ENCODE data around the gene PLXNA4.

PLXNA4 gene

GRCh38 chr7:132263151-132263550 lies 313.1 kb downstream of the PLXNA4 start:
- no peak for TF ChIP-seq CTCF (IDR thresholded peaks at IDR 0.05; ENCODE audit: control extremely low read depth, extremely low read depth, low read depth, missing control alignments)
- ChIA-PET POLR2A (no interaction called here), CTCF (interaction anchor here (1.3 kb wide), 2 partner anchors 9 to 12 kb away, joined by 4 to 5 read pairs; no protein-coding TSS in a partner anchor)
- DNase-seq (ENCODE audit: extremely low spot score) = no peak

- POLR2A ChIA-PET = no interaction called here
- CTCF ChIA-PET = no interaction called here
- no peak for DNase-seq (ENCODE audit: extremely low spot score)
- TF ChIP-seq CTCF (IDR thresholded peaks at IDR 0.05; ENCODE audit: control extremely low read depth, extremely low read depth, low read depth, missing control alignments) = no peak
Measured at GRCh38 chr7:132262160-132262470, 314.2 kb downstream of the PLXNA4 start.

GRCh38 chr7:132261327-132262159 lies 314.7 kb downstream of the PLXNA4 start:
- ChIA-PET POLR2A (no interaction called here), CTCF (no interaction called here)
- no peak for DNase-seq (ENCODE audit: extremely low spot score)
- no peak for TF ChIP-seq CTCF (IDR thresholded peaks at IDR 0.05; ENCODE audit: control extremely low read depth, extremely low read depth, low read depth, missing control alignments)

- no peak for DNase-seq (ENCODE audit: extremely low spot score)
- no peak for TF ChIP-seq CTCF (IDR thresholded peaks at IDR 0.05; ENCODE audit: control extremely low read depth, extremely low read depth, low read depth, missing control alignments)
- ChIA-PET CTCF (interaction anchor here (1.2 to 1.3 kb wide), 2 partner anchors 9 to 10 kb away, joined by 3 read pairs; no protein-coding TSS in a partner anchor), POLR2A (no interaction called here)
Measured at GRCh38 chr7:132258231-132258630, 318.0 kb downstream of the PLXNA4 start.

GRCh38 chr7:132257253-132257652 lies 319.0 kb downstream of the PLXNA4 start:
- POLR2A ChIA-PET = no interaction called here
- no peak for TF ChIP-seq CTCF (IDR thresholded peaks at IDR 0.05; ENCODE audit: control extremely low read depth, extremely low read depth, low read depth, missing control alignments)
- no peak for DNase-seq (ENCODE audit: extremely low spot score)
- CTCF ChIA-PET = interaction anchor here (1.2 kb wide), 1 partner anchor 11 kb away, joined by 3 read pairs; no protein-coding TSS in a partner anchor

GRCh38 chr7:132256721-132257212 lies 319.5 kb downstream of the PLXNA4 start:
- POLR2A ChIA-PET = no interaction called here
- no peak for DNase-seq (ENCODE audit: extremely low spot score)
- no peak for TF ChIP-seq CTCF (IDR thresholded peaks at IDR 0.05; ENCODE audit: control extremely low read depth, extremely low read depth, low read depth, missing control alignments)
- CTCF ChIA-PET = no interaction called here
